GM23338 (cell line): Measurements from ENCODE around the gene TMEM219. TPM values are rescaled to one million over a fixed set of nuclear protein-coding genes. Genes with fewer than 3 reads are reported as not detected.

Source experiments
- ATAC-seq: fragments of 200-7000 bp; cut with Tn5 transposase; 3 replicates; pipeline ENCODE4 v1.9.1; 2020
- DNase-seq: peaks from one replicate; pipeline ENCODE4 v3.0.0-alpha.2; 2015; ENCODE audit warnings: low spot score
- H2AFZ ChIP-seq: fragments of 200-600 bp; sonication (generic); 2 replicates; pipeline ENCODE4 v1.8.0; 2016; ENCODE audit warnings: antibody characterized with exemption, mild to moderate bottlenecking, moderate library complexity
- H3F3A ChIP-seq: fragments of 200-600 bp; sonication (generic); replicated peaks from 2 replicates; pipeline ENCODE4 v1.8.0; 2017; ENCODE audit warnings: antibody characterized with exemption, mixed run types, low read depth
- H3K27ac ChIP-seq: fragments of 200-600 bp; sonication (generic); 2 replicates; pipeline ENCODE4 v1.6.1; 2016; ENCODE audit warnings: low read depth
- H3K27me3 ChIP-seq: fragments of 200-600 bp; sonication (generic); 2 replicates; pipeline ENCODE4 v1.8.0; 2016; ENCODE audit warnings: mild to moderate bottlenecking, mixed run types, moderate library complexity; ENCODE audit not compliant: insufficient read depth
- H3K36me3 ChIP-seq: fragments of 200-600 bp; sonication (generic); 2 replicates; pipeline ENCODE4 v1.8.0; 2016; ENCODE audit warnings: mild to moderate bottlenecking; ENCODE audit not compliant: insufficient read depth
- H3K4me1 ChIP-seq: fragments of 200-600 bp; sonication (generic); 2 replicates; pipeline ENCODE4 v1.8.0; 2016; ENCODE audit warnings: mild to moderate bottlenecking, moderate library complexity; ENCODE audit not compliant: insufficient read depth
- H3K4me2 ChIP-seq: fragments of 200-600 bp; sonication (generic); 2 replicates; pipeline ENCODE4 v1.7.1; 2017; ENCODE audit warnings: mixed run types
- H3K4me3 ChIP-seq: fragments of 200-600 bp; sonication (generic); 2 replicates; pipeline ENCODE4 v1.6.1; 2016; ENCODE audit warnings: mixed run types
- H3K79me2 ChIP-seq: fragments of 200-600 bp; sonication (generic); replicated peaks from 2 replicates; pipeline ENCODE4 v1.8.0; 2017; ENCODE audit warnings: mild to moderate bottlenecking; ENCODE audit not compliant: insufficient read depth
- H3K9me2 ChIP-seq: fragments of 200-600 bp; sonication (generic); 2 replicates; pipeline ENCODE4 v1.8.0; 2017; ENCODE audit not compliant: insufficient read depth
- H4K20me1 ChIP-seq: fragments of 200-600 bp; sonication (generic); replicated peaks from 2 replicates; pipeline ENCODE4 v1.8.0; 2017; ENCODE audit warnings: mild to moderate bottlenecking; ENCODE audit not compliant: insufficient read depth
- H3K27ac Mint-ChIP-seq: 2 replicates; pipeline ENCODE4 v1.8.0; 2020; ENCODE audit warnings: inconsistent platforms, mild to moderate bottlenecking, moderate library complexity, mixed read lengths
- H3K27me3 Mint-ChIP-seq: 3 replicates; pipeline ENCODE4 v1.8.0; 2022; ENCODE audit warnings: low read depth, mild to moderate bottlenecking, moderate library complexity, mixed read lengths, inconsistent platforms; ENCODE audit not compliant: insufficient read depth, poor library complexity
- H3K36me3 Mint-ChIP-seq: 3 replicates; pipeline ENCODE4 v1.8.0; 2021; ENCODE audit warnings: low read depth, mild to moderate bottlenecking, inconsistent platforms, moderate library complexity, mixed read lengths
- H3K4me1 Mint-ChIP-seq: 3 replicates; pipeline ENCODE4 v1.8.0; 2020; ENCODE audit warnings: mild to moderate bottlenecking, inconsistent platforms, mixed read lengths
- H3K4me3 Mint-ChIP-seq: 3 replicates; pipeline ENCODE4 v1.8.0; 2021; ENCODE audit warnings: moderate library complexity, mild to moderate bottlenecking, inconsistent platforms, mixed read lengths
- H3K9me3 Mint-ChIP-seq: 3 replicates; pipeline ENCODE4 v1.8.0; 2020; ENCODE audit warnings: moderate library complexity, mild to moderate bottlenecking, inconsistent platforms, mixed read lengths
- CREB1 ChIP-seq: fragments of 250-450 bp; sonication (Bioruptor Pico); IDR thresholded peaks from 2 replicates; pipeline ENCODE4 v1.5.0; 2020; ENCODE audit warnings: low read depth, mild to moderate bottlenecking, moderate library complexity
- EZH2 ChIP-seq: fragments of 200-600 bp; sonication (generic); IDR thresholded peaks from one replicate; pipeline ENCODE4 v1.8.0; 2017; ENCODE audit warnings: antibody characterized with exemption, mild to moderate bottlenecking, low read depth; ENCODE audit not compliant: unreplicated experiment
- EZH2phosphoT487 ChIP-seq: fragments of 200-600 bp; sonication (generic); IDR thresholded peaks from one replicate; pipeline ENCODE4 v1.8.1; 2018; ENCODE audit warnings: antibody characterized with exemption; ENCODE audit not compliant: unreplicated experiment
- JUNB ChIP-seq: IDR thresholded peaks from one replicate; pipeline ENCODE4 v1.6.1; 2016; ENCODE audit warnings: antibody characterized with exemption; ENCODE audit not compliant: unreplicated experiment
- POLR2AphosphoS5 ChIP-seq: IDR thresholded peaks from 2 replicates; pipeline ENCODE4 v1.6.1; 2016; ENCODE audit warnings: antibody characterized with exemption, low read depth
- polyA plus RNA-seq: library from polyadenylated mRNA; unstranded; fragments of >200 nt; fragmentation: Nextera tagmentation; extraction: Ambion mirVana; gene quantifications from 2 replicates; pipeline ENCODE4 v1.2.1, GENCODE V29; 2016
- total RNA-seq: library from RNA; depleted of rRNA; stranded (reverse); fragments of >200 nt; shearing (Covaris generic); gene quantifications from 2 replicates; pipeline ENCODE4 v1.2.3, GENCODE V29; 2014
- TF ChIP-seq, protein P1 (sequence below): fragments of 250-450 bp; sonication (Bioruptor Pico); IDR thresholded peaks from 2 replicates; pipeline ENCODE4 v1.5.0; 2020; ENCODE audit warnings: mild to moderate bottlenecking, moderate library complexity

TMEM219 gene
- total and polyA plus RNA-seq, 2 experiments from 2014 or later, result 50.0 to 82.3 TPM

DNA sequence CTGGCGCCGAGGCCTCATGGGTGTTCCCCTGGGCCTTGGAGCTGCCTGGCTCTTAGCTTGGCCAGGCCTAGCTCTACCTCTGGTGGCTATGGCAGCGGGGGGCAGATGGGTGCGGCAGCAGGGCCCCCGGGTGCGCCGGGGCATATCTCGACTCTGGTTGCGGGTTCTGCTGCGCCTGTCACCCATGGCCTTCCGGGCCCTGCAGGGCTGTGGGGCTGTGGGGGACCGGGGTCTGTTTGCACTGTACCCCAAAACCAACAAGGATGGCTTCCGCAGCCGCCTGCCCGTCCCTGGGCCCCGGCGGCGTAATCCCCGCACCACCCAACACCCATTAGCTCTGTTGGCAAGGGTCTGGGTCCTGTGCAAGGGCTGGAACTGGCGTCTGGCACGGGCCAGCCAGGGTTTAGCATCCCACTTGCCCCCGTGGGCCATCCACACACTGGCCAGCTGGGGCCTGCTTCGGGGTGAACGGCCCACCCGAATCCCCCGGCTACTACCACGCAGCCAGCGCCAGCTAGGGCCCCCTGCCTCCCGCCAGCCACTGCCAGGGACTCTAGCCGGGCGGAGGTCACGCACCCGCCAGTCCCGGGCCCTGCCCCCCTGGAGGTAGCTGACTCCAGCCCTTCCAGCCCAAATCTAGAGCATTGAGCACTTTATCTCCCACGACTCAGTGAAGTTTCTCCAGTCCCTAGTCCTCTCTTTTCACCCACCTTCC is 25.6 kb downstream of the TMEM219 start (continued):
- TF ChIP-seq, protein P1, sequence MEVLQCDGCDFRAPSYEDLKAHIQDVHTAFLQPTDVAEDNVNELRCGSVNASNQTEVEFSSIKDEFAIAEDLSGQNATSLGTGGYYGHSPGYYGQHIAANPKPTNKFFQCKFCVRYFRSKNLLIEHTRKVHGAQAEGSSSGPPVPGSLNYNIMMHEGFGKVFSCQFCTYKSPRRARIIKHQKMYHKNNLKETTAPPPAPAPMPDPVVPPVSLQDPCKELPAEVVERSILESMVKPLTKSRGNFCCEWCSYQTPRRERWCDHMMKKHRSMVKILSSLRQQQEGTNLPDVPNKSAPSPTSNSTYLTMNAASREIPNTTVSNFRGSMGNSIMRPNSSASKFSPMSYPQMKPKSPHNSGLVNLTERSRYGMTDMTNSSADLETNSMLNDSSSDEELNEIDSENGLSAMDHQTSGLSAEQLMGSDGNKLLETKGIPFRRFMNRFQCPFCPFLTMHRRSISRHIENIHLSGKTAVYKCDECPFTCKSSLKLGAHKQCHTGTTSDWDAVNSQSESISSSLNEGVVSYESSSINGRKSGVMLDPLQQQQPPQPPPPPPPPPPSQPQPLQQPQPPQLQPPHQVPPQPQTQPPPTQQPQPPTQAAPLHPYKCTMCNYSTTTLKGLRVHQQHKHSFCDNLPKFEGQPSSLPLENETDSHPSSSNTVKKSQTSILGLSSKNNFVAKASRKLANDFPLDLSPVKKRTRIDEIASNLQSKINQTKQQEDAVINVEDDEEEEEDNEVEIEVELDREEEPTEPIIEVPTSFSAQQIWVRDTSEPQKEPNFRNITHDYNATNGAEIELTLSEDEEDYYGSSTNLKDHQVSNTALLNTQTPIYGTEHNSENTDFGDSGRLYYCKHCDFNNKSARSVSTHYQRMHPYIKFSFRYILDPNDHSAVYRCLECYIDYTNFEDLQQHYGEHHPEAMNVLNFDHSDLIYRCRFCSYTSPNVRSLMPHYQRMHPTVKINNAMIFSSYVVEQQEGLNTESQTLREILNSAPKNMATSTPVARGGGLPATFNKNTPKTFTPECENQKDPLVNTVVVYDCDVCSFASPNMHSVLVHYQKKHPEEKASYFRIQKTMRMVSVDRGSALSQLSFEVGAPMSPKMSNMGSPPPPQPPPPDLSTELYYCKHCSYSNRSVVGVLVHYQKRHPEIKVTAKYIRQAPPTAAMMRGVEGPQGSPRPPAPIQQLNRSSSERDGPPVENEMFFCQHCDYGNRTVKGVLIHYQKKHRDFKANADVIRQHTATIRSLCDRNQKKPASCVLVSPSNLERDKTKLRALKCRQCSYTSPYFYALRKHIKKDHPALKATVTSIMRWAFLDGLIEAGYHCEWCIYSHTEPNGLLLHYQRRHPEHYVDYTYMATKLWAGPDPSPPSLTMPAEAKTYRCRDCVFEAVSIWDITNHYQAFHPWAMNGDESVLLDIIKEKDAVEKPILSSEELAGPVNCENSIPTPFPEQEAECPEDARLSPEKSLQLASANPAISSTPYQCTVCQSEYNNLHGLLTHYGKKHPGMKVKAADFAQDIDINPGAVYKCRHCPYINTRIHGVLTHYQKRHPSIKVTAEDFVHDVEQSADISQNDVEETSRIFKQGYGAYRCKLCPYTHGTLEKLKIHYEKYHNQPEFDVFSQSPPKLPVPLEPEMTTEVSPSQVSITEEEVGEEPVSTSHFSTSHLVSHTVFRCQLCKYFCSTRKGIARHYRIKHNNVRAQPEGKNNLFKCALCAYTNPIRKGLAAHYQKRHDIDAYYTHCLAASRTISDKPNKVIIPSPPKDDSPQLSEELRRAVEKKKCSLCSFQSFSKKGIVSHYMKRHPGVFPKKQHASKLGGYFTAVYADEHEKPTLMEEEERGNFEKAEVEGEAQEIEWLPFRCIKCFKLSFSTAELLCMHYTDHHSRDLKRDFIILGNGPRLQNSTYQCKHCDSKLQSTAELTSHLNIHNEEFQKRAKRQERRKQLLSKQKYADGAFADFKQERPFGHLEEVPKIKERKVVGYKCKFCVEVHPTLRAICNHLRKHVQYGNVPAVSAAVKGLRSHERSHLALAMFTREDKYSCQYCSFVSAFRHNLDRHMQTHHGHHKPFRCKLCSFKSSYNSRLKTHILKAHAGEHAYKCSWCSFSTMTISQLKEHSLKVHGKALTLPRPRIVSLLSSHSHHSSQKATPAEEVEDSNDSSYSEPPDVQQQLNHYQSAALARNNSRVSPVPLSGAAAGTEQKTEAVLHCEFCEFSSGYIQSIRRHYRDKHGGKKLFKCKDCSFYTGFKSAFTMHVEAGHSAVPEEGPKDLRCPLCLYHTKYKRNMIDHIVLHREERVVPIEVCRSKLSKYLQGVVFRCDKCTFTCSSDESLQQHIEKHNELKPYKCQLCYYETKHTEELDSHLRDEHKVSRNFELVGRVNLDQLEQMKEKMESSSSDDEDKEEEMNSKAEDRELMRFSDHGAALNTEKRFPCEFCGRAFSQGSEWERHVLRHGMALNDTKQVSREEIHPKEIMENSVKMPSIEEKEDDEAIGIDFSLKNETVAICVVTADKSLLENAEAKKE (CRISPR knock-in tag), result no peak
- no peak for TF ChIP-seq JUNB
- TF ChIP-seq EZH2, result no peak
- no peak for TF ChIP-seq POLR2AphosphoS5
- TF ChIP-seq EZH2phosphoT487, result no peak

DNA sequence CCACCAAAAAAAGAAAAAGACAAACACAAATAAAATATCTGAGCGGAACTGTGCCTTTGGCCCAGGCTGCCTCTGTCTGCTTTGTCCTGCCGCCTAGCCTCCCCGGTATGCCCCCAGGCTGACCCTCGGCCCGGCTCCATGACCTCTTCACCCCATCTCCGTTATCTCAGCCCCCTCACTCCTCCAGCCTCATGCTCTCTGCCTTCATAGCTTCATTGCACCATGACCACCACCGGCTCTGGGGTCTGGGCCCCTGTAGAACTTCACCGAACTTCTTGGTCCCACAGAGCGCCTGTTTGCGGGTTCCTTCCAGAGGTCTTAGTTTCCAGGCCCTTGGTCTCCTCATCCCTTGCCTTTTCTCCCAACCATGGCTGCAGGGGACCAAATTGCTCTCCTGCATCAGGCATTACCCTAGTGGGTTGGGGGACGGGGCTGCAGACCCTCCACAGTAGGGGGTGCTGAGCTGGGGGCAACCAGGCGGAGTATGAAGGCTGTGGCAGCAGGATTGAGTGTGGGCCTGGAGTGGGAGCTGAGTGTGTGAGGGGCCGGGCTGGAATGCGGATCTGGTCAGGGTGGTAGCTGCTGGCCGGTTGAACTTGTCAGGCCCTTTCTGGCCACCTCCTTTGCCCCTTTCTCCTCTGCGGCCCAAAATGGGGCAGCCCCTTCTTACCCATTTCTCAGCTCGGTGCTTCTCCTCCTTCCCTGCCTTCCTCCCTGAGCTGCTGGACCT is 26.6 kb downstream of the TMEM219 start:
- Histone ChIP-seq H3K4me3 (no peak overlapping the region), H3K4me2 (no peak overlapping the region), H3F3A (no peaks in the 10 kb centered on the region), H3K4me1 (no peaks in the 10 kb centered on the region), H3K27ac (no peak overlapping the region), H4K20me1 (no peaks in the 10 kb centered on the region; the same call in 1 of the 2 replicates), H2AFZ (no peak overlapping the region), H3K79me2 (no peaks in the 10 kb centered on the region), H3K9me2 (no peaks in the 10 kb centered on the region), H3K27me3 (no peaks in the 10 kb centered on the region), H3K36me3 (peaks cover 12% of the 10 kb centered on the region)
- ATAC-seq, result no peak
- no peaks in the 10 kb centered on the region; the same call in 2 of the 3 replicates for H3K4me1 Mint-ChIP-seq
- peaks cover 64% of the 10 kb centered on the region for H3K36me3 Mint-ChIP-seq
- DNase-seq, result no peak
- H3K4me3 Mint-ChIP-seq, result no peak overlapping the region; the same call in 2 of the 3 replicates
- peaks cover 3% of the 10 kb centered on the region for H3K27me3 Mint-ChIP-seq
- no peak overlapping the region for H3K27ac Mint-ChIP-seq
- no peaks in the 10 kb centered on the region; the same call in 1 of the 3 replicates for H3K9me3 Mint-ChIP-seq
- TF ChIP-seq EZH2 (no peak), EZH2phosphoT487 (no peak), CREB1 (CRISPR knock-in tag) (no peak)
- TF ChIP-seq, protein P1 (CRISPR knock-in tag), result no peak
